Testis (tissue), 2 donors: Measurements from ENCODE around the gene PRKACB.

Source experiments
- POLR2A ChIP-seq: fragments of 450-650 bp; IDR thresholded peaks from one replicate; pipeline ENCODE4 v1.6.1; 2017; ENCODE audit warnings: antibody characterized with exemption, mild to moderate bottlenecking, moderate library complexity
- TF ChIP-seq, protein P1 (sequence below), 3 experiments: fragments of 450-650 bp in 2 of 3; fragments of 200-600 bp in 1 of 3; sonication (generic) in 1 of 3; IDR thresholded peaks; one replicate each; pipeline ENCODE4 v1.5.1; 2016 to 2019; ENCODE audit warnings: antibody characterized with exemption in 3 of 3, mild to moderate bottlenecking in 2 of 3, moderate library complexity in 1 of 3

DNA sequence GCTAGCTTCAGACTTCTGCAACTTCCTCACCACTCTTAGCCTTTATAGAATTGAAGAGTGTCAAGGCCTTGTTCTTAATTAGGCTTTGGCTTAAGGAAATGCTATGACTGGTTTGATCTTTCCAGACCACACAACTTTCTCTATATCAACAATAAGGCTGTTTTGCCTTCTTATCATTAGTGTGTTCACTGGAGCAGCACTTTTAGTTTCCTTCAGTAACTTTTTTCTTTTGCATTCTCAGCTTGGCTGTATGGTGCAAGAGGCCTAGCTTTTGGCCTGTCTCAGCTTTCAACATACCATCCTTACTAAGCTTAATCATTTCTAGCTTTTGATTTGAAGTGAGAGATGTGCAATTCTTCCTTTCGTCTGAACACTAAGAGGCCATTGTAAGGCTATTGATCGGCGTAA, 8.6 kb downstream of the PRKACB start:
- TF ChIP-seq, protein P1, sequence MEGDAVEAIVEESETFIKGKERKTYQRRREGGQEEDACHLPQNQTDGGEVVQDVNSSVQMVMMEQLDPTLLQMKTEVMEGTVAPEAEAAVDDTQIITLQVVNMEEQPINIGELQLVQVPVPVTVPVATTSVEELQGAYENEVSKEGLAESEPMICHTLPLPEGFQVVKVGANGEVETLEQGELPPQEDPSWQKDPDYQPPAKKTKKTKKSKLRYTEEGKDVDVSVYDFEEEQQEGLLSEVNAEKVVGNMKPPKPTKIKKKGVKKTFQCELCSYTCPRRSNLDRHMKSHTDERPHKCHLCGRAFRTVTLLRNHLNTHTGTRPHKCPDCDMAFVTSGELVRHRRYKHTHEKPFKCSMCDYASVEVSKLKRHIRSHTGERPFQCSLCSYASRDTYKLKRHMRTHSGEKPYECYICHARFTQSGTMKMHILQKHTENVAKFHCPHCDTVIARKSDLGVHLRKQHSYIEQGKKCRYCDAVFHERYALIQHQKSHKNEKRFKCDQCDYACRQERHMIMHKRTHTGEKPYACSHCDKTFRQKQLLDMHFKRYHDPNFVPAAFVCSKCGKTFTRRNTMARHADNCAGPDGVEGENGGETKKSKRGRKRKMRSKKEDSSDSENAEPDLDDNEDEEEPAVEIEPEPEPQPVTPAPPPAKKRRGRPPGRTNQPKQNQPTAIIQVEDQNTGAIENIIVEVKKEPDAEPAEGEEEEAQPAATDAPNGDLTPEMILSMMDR (IDR thresholded peaks at IDR 0.05) = no peak
- TF ChIP-seq POLR2A = no peak
